HG03095 (cell line): Measurements from ENCODE around the gene SLITRK3.

Source experiments
- ATAC-seq: cut with Tn5 transposase; IDR thresholded peaks from one replicate; pipeline ENCODE4 v1.9.1; 2021; ENCODE audit warnings: moderate library complexity; ENCODE audit not compliant: unreplicated experiment

Gene SLITRK3

GRCh38 chr3:165195640-165196576 lies at the start of gene SLITRK3:
TSS of gene SLITRK3 (minus strand) at chr3:165196384. CDS start at chr3:165190830, 5,554 bp downstream.
- ATAC-seq = no peak

GRCh38 chr3:165243597-165243996 lies 47.4 kb upstream of the SLITRK3 start:
- ATAC-seq = no peak

GRCh38 chr3:165233501-165234195 lies 37.5 kb upstream of the SLITRK3 start:
- ATAC-seq = no peak

- no peak for ATAC-seq
Observed at GRCh38 chr3:165225604-165226003, 29.4 kb upstream of the SLITRK3 start.

- no peak for ATAC-seq
Observed at GRCh38 chr3:165217739-165218138, 21.6 kb upstream of the SLITRK3 start.

GRCh38 chr3:165212580-165212979 lies 16.4 kb upstream of the SLITRK3 start:
- no peak for ATAC-seq

- no peak for ATAC-seq
Observed at GRCh38 chr3:165211721-165212120, 15.5 kb upstream of the SLITRK3 start.

GRCh38 chr3:165210727-165211126 lies 14.5 kb upstream of the SLITRK3 start:
- no peak for ATAC-seq

GRCh38 chr3:165210132-165210531 lies 13.9 kb upstream of the SLITRK3 start:
- ATAC-seq = no peak

- ATAC-seq = peak; percentile 95
Observed at GRCh38 chr3:165206454-165207266, 10.5 kb upstream of the SLITRK3 start.

GRCh38 chr3:165204445-165204844 lies 8.3 kb upstream of the SLITRK3 start:
- ATAC-seq = no peak

- ATAC-seq = no peak
Observed at GRCh38 chr3:165202995-165203394, 6.8 kb upstream of the SLITRK3 start.

GRCh38 chr3:165201964-165202363 lies 5.8 kb upstream of the SLITRK3 start:
- ATAC-seq = no peak

GRCh38 chr3:165197481-165197800 lies 1.3 kb upstream of the SLITRK3 start:
- no peak for ATAC-seq

- ATAC-seq = no peak
Observed at GRCh38 chr3:165196577-165197480, 645 bp upstream of the SLITRK3 start.

- ATAC-seq = no peak
Observed at GRCh38 chr3:165195241-165195639, 944 bp downstream of the SLITRK3 start.

- ATAC-seq = no peak
Observed at GRCh38 chr3:165194511-165195240, 1.5 kb downstream of the SLITRK3 start.

GRCh38 chr3:165193366-165194254 lies 2.6 kb downstream of the SLITRK3 start:
- ATAC-seq = no peak
